ENCODE measurements around the gene DST. TPM values are rescaled to one million over a fixed set of nuclear protein-coding genes. Genes with fewer than 3 reads are reported as not detected.
"Not testable (repeated sequence)": the region's sequence is repeated elsewhere in the genome, so short reads cannot be mapped to it uniquely, and the experiment has no call there.

DST gene
- total and polyA plus RNA-seq, 2 donors = 125 to 818 TPM

GRCh38 chr6:56682635-56683034 lies 39.9 kb upstream of the DST start:
- H3K36me3 ChIP-seq (ENCODE audit: insufficient read depth) = no peaks in the 10 kb centered on the region
- no peaks in the 10 kb centered on the region for H3K4me1 ChIP-seq (ENCODE audit: insufficient read depth)
- WGBS = 93% methylated on average over 1 of the region's 1 CpG
- H3K4me3 ChIP-seq (ENCODE audit: low read depth, low read length) = no peak overlapping the region
- no peak overlapping the region for H3K27ac ChIP-seq (ENCODE audit: low read depth)
- no peak for DNase-seq (ENCODE audit: extremely low spot score)

- H3K36me3 ChIP-seq (ENCODE audit: insufficient read depth) = no peaks in the 10 kb centered on the region
- no peak overlapping the region for H3K4me3 ChIP-seq (ENCODE audit: low read depth, low read length)
- no peaks in the 10 kb centered on the region for H3K4me1 ChIP-seq (ENCODE audit: insufficient read depth)
- H3K27ac ChIP-seq (ENCODE audit: low read depth) = no peak overlapping the region
- no peak for DNase-seq (ENCODE audit: extremely low spot score)
Measured at GRCh38 chr6:56677559-56677958, 34.9 kb upstream of the DST start.

- Histone ChIP-seq H3K4me3 (ENCODE audit: low read depth, low read length) (no peak overlapping the region), H3K27ac (ENCODE audit: low read depth) (peak overlapping the region; percentile 87), H3K36me3 (ENCODE audit: insufficient read depth) (no peaks in the 10 kb centered on the region), H3K4me1 (ENCODE audit: insufficient read depth) (no peaks in the 10 kb centered on the region)
- no peak for DNase-seq (ENCODE audit: extremely low spot score)
- WGBS = 35% methylated on average over 6 of the region's 6 CpGs
Measured at GRCh38 chr6:56671651-56672461, 29.2 kb upstream of the DST start.

- Histone ChIP-seq H3K4me1 (ENCODE audit: insufficient read depth) (no peaks in the 10 kb centered on the region), H3K27ac (ENCODE audit: low read depth) (peak overlapping the region; percentile 6), H3K36me3 (ENCODE audit: insufficient read depth) (no peaks in the 10 kb centered on the region), H3K4me3 (ENCODE audit: low read depth, low read length) (no peak overlapping the region)
- 89% methylated on average over 1 of the region's 1 CpG for WGBS
- DNase-seq (ENCODE audit: extremely low spot score) = no peak
Measured at GRCh38 chr6:56671160-56671559, 28.5 kb upstream of the DST start.

GRCh38 chr6:56669041-56669440 lies 26.4 kb upstream of the DST start:
- WGBS = 84% methylated on average over 2 of the region's 2 CpGs
- H3K27ac ChIP-seq (ENCODE audit: low read depth) = no peak overlapping the region
- H3K36me3 ChIP-seq (ENCODE audit: insufficient read depth) = no peaks in the 10 kb centered on the region
- H3K4me1 ChIP-seq (ENCODE audit: insufficient read depth) = no peaks in the 10 kb centered on the region
- DNase-seq (ENCODE audit: extremely low spot score) = no peak
- no peak overlapping the region for H3K4me3 ChIP-seq (ENCODE audit: low read depth, low read length)

GRCh38 chr6:56668158-56668557 lies 25.5 kb upstream of the DST start:
- no peak overlapping the region for H3K4me3 ChIP-seq (ENCODE audit: low read depth, low read length)
- DNase-seq (ENCODE audit: extremely low spot score) = no peak
- WGBS = 90% methylated on average over 4 of the region's 4 CpGs
- no peaks in the 10 kb centered on the region for H3K4me1 ChIP-seq (ENCODE audit: insufficient read depth)
- H3K36me3 ChIP-seq (ENCODE audit: insufficient read depth) = no peaks in the 10 kb centered on the region
- H3K27ac ChIP-seq (ENCODE audit: low read depth) = no peak overlapping the region

GRCh38 chr6:56667336-56667735 lies 24.6 kb upstream of the DST start:
- Histone ChIP-seq H3K4me1 (ENCODE audit: insufficient read depth) (no peaks in the 10 kb centered on the region), H3K4me3 (ENCODE audit: low read depth, low read length) (no peak overlapping the region), H3K36me3 (ENCODE audit: insufficient read depth) (no peaks in the 10 kb centered on the region), H3K27ac (ENCODE audit: low read depth) (no peak overlapping the region)
- DNase-seq (ENCODE audit: extremely low spot score) = no peak
- 60% methylated on average over 3 of the region's 3 CpGs for WGBS

- Histone ChIP-seq H3K4me1 (ENCODE audit: insufficient read depth) (no peaks in the 10 kb centered on the region), H3K36me3 (ENCODE audit: insufficient read depth) (no peaks in the 10 kb centered on the region), H3K27ac (ENCODE audit: low read depth) (no peak overlapping the region), H3K4me3 (ENCODE audit: low read depth, low read length) (no peak overlapping the region)
- WGBS = 48% methylated on average over 1 of the region's 1 CpG
- no peak for DNase-seq (ENCODE audit: extremely low spot score)
Measured at GRCh38 chr6:56664029-56664428, 21.3 kb upstream of the DST start.

GRCh38 chr6:56663344-56663743 lies 20.7 kb upstream of the DST start:
- DNase-seq (ENCODE audit: extremely low spot score) = no peak
- no peak overlapping the region for H3K4me3 ChIP-seq (ENCODE audit: low read depth, low read length)
- no peaks in the 10 kb centered on the region for H3K4me1 ChIP-seq (ENCODE audit: insufficient read depth)
- no peaks in the 10 kb centered on the region for H3K36me3 ChIP-seq (ENCODE audit: insufficient read depth)
- H3K27ac ChIP-seq (ENCODE audit: low read depth) = no peak overlapping the region
- 85% methylated on average over 3 of the region's 3 CpGs for WGBS

- DNase-seq (ENCODE audit: extremely low spot score); H3K4me1 ChIP-seq (ENCODE audit: insufficient read depth); H3K27ac ChIP-seq (ENCODE audit: low read depth); H3K4me3 ChIP-seq (ENCODE audit: low read depth, low read length); H3K36me3 ChIP-seq (ENCODE audit: insufficient read depth): not testable (repeated sequence)
- WGBS = 90% methylated on average over 3 of the region's 3 CpGs
Measured at GRCh38 chr6:56661338-56661737, 18.6 kb upstream of the DST start.

- no peak overlapping the region for H3K27ac ChIP-seq (ENCODE audit: low read depth)
- WGBS = 83% methylated on average over 3 of the region's 3 CpGs
- H3K4me1 ChIP-seq (ENCODE audit: insufficient read depth) = no peaks in the 10 kb centered on the region
Measured at GRCh38 chr6:56660381-56660730, 17.7 kb upstream of the DST start.

GRCh38 chr6:56659721-56660380 lies 17.2 kb upstream of the DST start:
- no peaks in the 10 kb centered on the region for H3K4me1 ChIP-seq (ENCODE audit: insufficient read depth)
- no peak overlapping the region for H3K4me3 ChIP-seq (ENCODE audit: low read depth, low read length)
- WGBS = 88% methylated on average over 2 of the region's 2 CpGs
- H3K36me3 ChIP-seq (ENCODE audit: insufficient read depth) = no peaks in the 10 kb centered on the region
- H3K27ac ChIP-seq (ENCODE audit: low read depth) = no peak overlapping the region
- DNase-seq (ENCODE audit: extremely low spot score) = no peak

More at GRCh38 chr6:56660381-56660730, 17.7 kb upstream of the DST start:
- no peak for DNase-seq (ENCODE audit: extremely low spot score)
- Histone ChIP-seq H3K36me3 (ENCODE audit: insufficient read depth) (no peaks in the 10 kb centered on the region), H3K4me3 (ENCODE audit: low read depth, low read length) (no peak overlapping the region)

GRCh38 chr6:56658326-56658725 lies 15.6 kb upstream of the DST start:
- Histone ChIP-seq H3K27ac (ENCODE audit: low read depth) (no peak overlapping the region), H3K4me1 (ENCODE audit: insufficient read depth) (no peaks in the 10 kb centered on the region), H3K36me3 (ENCODE audit: insufficient read depth) (no peaks in the 10 kb centered on the region), H3K4me3 (ENCODE audit: low read depth, low read length) (no peak overlapping the region)
- DNase-seq (ENCODE audit: extremely low spot score) = no peak
- WGBS = 89% methylated on average over 5 of the region's 5 CpGs

GRCh38 chr6:56657354-56657753 lies 14.7 kb upstream of the DST start:
- Histone ChIP-seq H3K4me1 (ENCODE audit: insufficient read depth) (no peaks in the 10 kb centered on the region), H3K4me3 (ENCODE audit: low read depth, low read length) (no peak overlapping the region), H3K27ac (ENCODE audit: low read depth) (no peak overlapping the region), H3K36me3 (ENCODE audit: insufficient read depth) (no peaks in the 10 kb centered on the region)
- WGBS = 81% methylated on average over 3 of the region's 3 CpGs
- no peak for DNase-seq (ENCODE audit: extremely low spot score)
